CD14-positive monocyte (primary cell): ENCODE results near the gene BCAS1. TPM values are rescaled to one million over a fixed set of nuclear protein-coding genes. Genes with fewer than 3 reads are reported as not detected.

Source experiments
- DNase-seq, 3 donors: peaks; one replicate each; pipeline ENCODE4 v3.0.0-alpha.2; 2011 to 2022
- H2AFZ ChIP-seq: 2 replicates; pipeline ENCODE4 v1.6.0; 2012; ENCODE audit warnings: mild to moderate bottlenecking, low read depth, low read length, inconsistent platforms; ENCODE audit not compliant: insufficient read depth, poor library complexity, severe bottlenecking
- H3K27ac ChIP-seq, 2 donors: 1 replicate in 1 of 2; 2 replicates in 1 of 2; pipeline ENCODE4 v1.5.1; 2012 to 2013; ENCODE audit warnings: low read length in 2 of 2, control low read depth in 1 of 2, inconsistent platforms in 1 of 2, low read depth in 1 of 2, mild to moderate bottlenecking in 1 of 2
- H3K27me3 ChIP-seq, 2 donors: one replicate each; pipeline versions ENCODE4 v1.6.0 to v1.6.1; 2011 to 2013; ENCODE audit warnings: low read length in 2 of 2; ENCODE audit not compliant: control insufficient read depth in 2 of 2, insufficient read depth in 2 of 2
- H3K36me3 ChIP-seq, 2 donors: replicated peaks in 1 of 2; 1 replicate in 1 of 2; 2 replicates in 1 of 2; pipeline versions ENCODE4 v1.5.1 to v1.6.1; 2012 to 2013; ENCODE audit warnings: low read length in 2 of 2, control low read depth in 1 of 2, inconsistent platforms in 1 of 2, mild to moderate bottlenecking in 1 of 2; ENCODE audit not compliant: insufficient read depth in 2 of 2, control insufficient read depth in 1 of 2
- H3K4me1 ChIP-seq, 2 donors: 1 replicate in 1 of 2; 2 replicates in 1 of 2; pipeline versions ENCODE4 v1.5.1 to v1.6.1; 2012 to 2013; ENCODE audit warnings: low read length in 2 of 2, control low read depth in 1 of 2, inconsistent platforms in 1 of 2, mild to moderate bottlenecking in 1 of 2, moderate library complexity in 1 of 2; ENCODE audit not compliant: insufficient read depth in 2 of 2, control insufficient read depth in 1 of 2
- H3K4me2 ChIP-seq: replicated peaks from 2 replicates; pipeline ENCODE3; 2012; ENCODE audit warnings: low read length, moderate library complexity, mild to moderate bottlenecking; ENCODE audit not compliant: poor library complexity, severe bottlenecking; ENCODE audit errors: extremely low read depth
- H3K4me3 ChIP-seq, 3 experiments: fragments of 200-600 bp in 1 of 3; sonication (generic) in 1 of 3; replicated peaks in 1 of 3; 1 replicate in 2 of 3; 2 replicates in 1 of 3; pipeline ENCODE4 v1.5.1; 2011 to 2013; ENCODE audit warnings: low read length in 3 of 3, mild to moderate bottlenecking in 3 of 3, control low read depth in 2 of 3, low read depth in 2 of 3, inconsistent platforms in 1 of 3, moderate library complexity in 1 of 3
- H3K79me2 ChIP-seq: 2 replicates; pipeline ENCODE4 v1.6.0; 2012; ENCODE audit warnings: mild to moderate bottlenecking, control low read depth, inconsistent platforms, low read length, moderate library complexity; ENCODE audit not compliant: insufficient read depth
- H3K9ac ChIP-seq: 2 replicates; pipeline ENCODE4 v1.6.0; 2017; ENCODE audit warnings: low read length, mild to moderate bottlenecking; ENCODE audit not compliant: insufficient read depth, poor library complexity, severe bottlenecking
- H3K9me3 ChIP-seq, 2 donors: replicated peaks in 1 of 2; 1 replicate in 1 of 2; 2 replicates in 1 of 2; pipeline versions ENCODE4 v1.5.1 to v1.6.1; 2012 to 2013; ENCODE audit warnings: low read length in 2 of 2, control low read depth in 1 of 2; ENCODE audit not compliant: control insufficient read depth in 1 of 2, insufficient read depth in 1 of 2
- H4K20me1 ChIP-seq: 2 replicates; pipeline ENCODE4 v1.6.0; 2012; ENCODE audit warnings: mild to moderate bottlenecking, low read length, control low read depth, moderate library complexity; ENCODE audit not compliant: insufficient read depth
- H3K27ac Mint-ChIP-seq, 7 donors: one replicate each; pipeline ENCODE4 v1.8.0; 2020; ENCODE audit warnings: mild to moderate bottlenecking in 7 of 7, mixed read lengths in 7 of 7, moderate library complexity in 6 of 7, inconsistent platforms in 2 of 7
- H3K27me3 Mint-ChIP-seq, 3 donors: one replicate each; pipeline ENCODE4 v1.8.0; 2021 to 2022; ENCODE audit warnings: low read depth in 3 of 3, mild to moderate bottlenecking in 3 of 3, mixed read lengths in 3 of 3, moderate library complexity in 3 of 3, inconsistent platforms in 1 of 3
- H3K36me3 Mint-ChIP-seq, 2 donors: one replicate each; pipeline ENCODE4 v1.8.0; 2020; ENCODE audit warnings: mixed read lengths in 2 of 2, inconsistent platforms in 1 of 2, mild to moderate bottlenecking in 1 of 2
- H3K4me1 Mint-ChIP-seq: one replicate; pipeline ENCODE4 v1.8.0; 2020; ENCODE audit warnings: mild to moderate bottlenecking, mixed read lengths
- H3K4me3 Mint-ChIP-seq, 2 donors: one replicate each; pipeline ENCODE4 v1.8.0; 2020; ENCODE audit warnings: mild to moderate bottlenecking in 2 of 2, mixed read lengths in 2 of 2, moderate library complexity in 1 of 2
- H3K9me3 Mint-ChIP-seq, 7 donors: one replicate each; pipeline ENCODE4 v1.8.0; 2020 to 2022; ENCODE audit warnings: mixed read lengths in 7 of 7, mild to moderate bottlenecking in 6 of 7, moderate library complexity in 6 of 7, inconsistent platforms in 2 of 7
- WGBS: methylation state at CpG from one replicate; pipeline ENCODE4 v1.1.5; 2013; ENCODE audit warnings: missing lambda C conversion rate; ENCODE audit not compliant: insufficient coverage; 5-methylcytosine and 5-hydroxymethylcytosine counted together
- intact Hi-C, 2 donors: fragments of 100-400 bp; cut with micrococcal nuclease; formaldehyde crosslinking; loops; one replicate each; pipeline versions ENCODE4 v1.15.0 to v1.15.1; 2023
- polyA plus RNA-seq, 3 donors: library from polyadenylated mRNA; depleted of rRNA in 1 of 3; unstranded in 2 of 3; stranded (reverse) in 1 of 3; fragments of 300-500 nt in 2 of 3; fragments of >200 nt in 1 of 3; fragmentation: Illumina TruSeq in 2 of 3; gene quantifications; 1 replicate in 2 of 3; 2 replicates in 1 of 3; pipeline ENCODE4 v1.2.3, GENCODE V29; 2012 to 2021
- TF ChIP-seq, protein P1 (sequence below): fragments of 200-600 bp; IDR thresholded peaks from one replicate; pipeline ENCODE4 v1.8.0; 2022; ENCODE audit warnings: antibody characterized with exemption, mild to moderate bottlenecking

BCAS1 gene
- polyA plus RNA-seq, 3 donors = 0.01 to 0.02 TPM; not detected in 1

- Histone ChIP-seq H4K20me1 (no peaks in the 10 kb centered on the region), H3K9me3 (no peaks in the 10 kb centered on the region), H3K4me2 (no peak overlapping the region), H3K27me3 (no peaks in the 10 kb centered on the region), H2AFZ (no peak overlapping the region), H3K36me3 (no peaks in the 10 kb centered on the region), H3K79me2 (no peaks in the 10 kb centered on the region), H3K27ac (no peak overlapping the region), H3K9ac (no peak overlapping the region), H3K4me3 (no peak overlapping the region), H3K4me1 (no peaks in the 10 kb centered on the region)
- H3K27ac Mint-ChIP-seq = no peak overlapping the region
- no peaks in the 10 kb centered on the region for H3K4me1 Mint-ChIP-seq
- peaks cover 0 to 3% (median 2%) of the 10 kb centered on the region in 3 donors for H3K27me3 Mint-ChIP-seq
- intact Hi-C loops = no loop called here
- TF ChIP-seq, protein P1, sequence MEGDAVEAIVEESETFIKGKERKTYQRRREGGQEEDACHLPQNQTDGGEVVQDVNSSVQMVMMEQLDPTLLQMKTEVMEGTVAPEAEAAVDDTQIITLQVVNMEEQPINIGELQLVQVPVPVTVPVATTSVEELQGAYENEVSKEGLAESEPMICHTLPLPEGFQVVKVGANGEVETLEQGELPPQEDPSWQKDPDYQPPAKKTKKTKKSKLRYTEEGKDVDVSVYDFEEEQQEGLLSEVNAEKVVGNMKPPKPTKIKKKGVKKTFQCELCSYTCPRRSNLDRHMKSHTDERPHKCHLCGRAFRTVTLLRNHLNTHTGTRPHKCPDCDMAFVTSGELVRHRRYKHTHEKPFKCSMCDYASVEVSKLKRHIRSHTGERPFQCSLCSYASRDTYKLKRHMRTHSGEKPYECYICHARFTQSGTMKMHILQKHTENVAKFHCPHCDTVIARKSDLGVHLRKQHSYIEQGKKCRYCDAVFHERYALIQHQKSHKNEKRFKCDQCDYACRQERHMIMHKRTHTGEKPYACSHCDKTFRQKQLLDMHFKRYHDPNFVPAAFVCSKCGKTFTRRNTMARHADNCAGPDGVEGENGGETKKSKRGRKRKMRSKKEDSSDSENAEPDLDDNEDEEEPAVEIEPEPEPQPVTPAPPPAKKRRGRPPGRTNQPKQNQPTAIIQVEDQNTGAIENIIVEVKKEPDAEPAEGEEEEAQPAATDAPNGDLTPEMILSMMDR = no peak
- H3K9me3 Mint-ChIP-seq = peaks cover 0 to 7% (median 1%) of the 10 kb centered on the region in 7 donors
- no CpG with 5 or more reads among the region's 1 CpG for WGBS
- DNase-seq = no peak
- no peak overlapping the region for H3K4me3 Mint-ChIP-seq
- H3K36me3 Mint-ChIP-seq = no peaks in the 10 kb centered on the region
Measured at GRCh38 chr20:54037525-54037924, 32.9 kb downstream of the BCAS1 start.

DNA sequence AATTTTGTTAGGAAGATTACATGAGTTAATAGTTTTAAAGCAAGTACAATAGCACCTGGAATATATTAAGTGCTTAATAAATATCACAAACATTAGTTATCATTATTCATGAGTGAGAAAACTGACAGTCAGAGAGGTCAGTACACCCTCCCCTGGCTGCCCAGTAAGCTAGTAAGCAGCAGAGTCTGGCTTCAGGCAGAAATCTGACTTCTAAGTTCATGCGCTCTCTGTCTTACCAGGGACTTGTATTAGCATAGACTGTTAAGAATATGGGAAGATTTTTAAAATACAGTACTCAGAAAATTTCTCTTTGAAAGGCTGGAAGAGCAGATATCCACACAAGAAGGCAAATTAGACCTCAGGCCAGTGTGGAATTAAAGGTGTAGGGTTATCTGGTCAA lies 40.8 kb downstream of the BCAS1 start:
- no peak overlapping the region for H3K9ac ChIP-seq
- Mint-ChIP-seq H3K27me3 (no peaks in the 10 kb centered on the region), H3K4me3 (no peak overlapping the region), H3K27ac (no peak overlapping the region), H3K4me1 (peaks cover 3% of the 10 kb centered on the region), H3K9me3 (peaks cover 0 to 9% (median 1%) of the 10 kb centered on the region in 7 donors), H3K36me3 (no peaks in the 10 kb centered on the region)
- H3K4me3 ChIP-seq = no peak overlapping the region
- H4K20me1 ChIP-seq = no peaks in the 10 kb centered on the region
- no peaks in the 10 kb centered on the region for H3K9me3 ChIP-seq
- H3K4me2 ChIP-seq = no peak overlapping the region
- TF ChIP-seq, protein P1 = no peak
- H2AFZ ChIP-seq = no peak overlapping the region
- no peaks in the 10 kb centered on the region for H3K4me1 ChIP-seq
- no peaks in the 10 kb centered on the region for H3K27me3 ChIP-seq
- no peaks in the 10 kb centered on the region for H3K79me2 ChIP-seq
- intact Hi-C loops = no loop called here
- no CpG with 5 or more reads among the region's 1 CpG for WGBS
- H3K27ac ChIP-seq = no peak overlapping the region
- no peaks in the 10 kb centered on the region for H3K36me3 ChIP-seq
- no peak for DNase-seq
